DND-41 (cell line): ENCODE results near the gene FER1L5.

Source experiments
- ATAC-seq: fragments of 200-7000 bp; cut with Tn5 transposase; 3 replicates; pipeline ENCODE4 v1.9.1; 2021; ENCODE audit warnings: low read depth; ENCODE audit not compliant: insufficient read depth
- DNase-seq: peaks from one replicate; pipeline ENCODE4 v3.0.0-alpha.2; 2020
- H2AFZ ChIP-seq: 2 replicates; pipeline ENCODE4 v1.6.0; 2012; ENCODE audit warnings: low read depth, low read length
- H3K27ac ChIP-seq: 2 replicates; pipeline ENCODE4 v1.5.1; 2012; ENCODE audit warnings: low read length, inconsistent platforms
- H3K27me3 ChIP-seq: fragments of 200-600 bp; sonication (generic); 2 replicates; pipeline ENCODE4 v1.6.0; 2012; ENCODE audit warnings: low read length, mild to moderate bottlenecking, inconsistent platforms; ENCODE audit not compliant: insufficient read depth, poor library complexity
- H3K36me3 ChIP-seq: 2 replicates; pipeline ENCODE4 v1.5.1; 2012; ENCODE audit warnings: low read length, inconsistent platforms; ENCODE audit not compliant: insufficient read depth
- H3K4me1 ChIP-seq: 2 replicates; pipeline ENCODE4 v1.5.1; 2012; ENCODE audit warnings: mild to moderate bottlenecking, low read length; ENCODE audit not compliant: insufficient read depth
- H3K4me2 ChIP-seq: 2 replicates; pipeline ENCODE4 v1.6.0; 2012; ENCODE audit warnings: mild to moderate bottlenecking, moderate library complexity, low read length, inconsistent platforms; ENCODE audit not compliant: insufficient read depth
- H3K4me3 ChIP-seq, 2 experiments: fragments of 200-600 bp in 1 of 2; shearing (Covaris generic) in 1 of 2; 2 replicates each; pipeline ENCODE4 v1.5.1; 2012 to 2016; ENCODE audit warnings: inconsistent platforms in 2 of 2, low read length in 2 of 2, mild to moderate bottlenecking in 2 of 2, low read depth in 1 of 2, moderate library complexity in 1 of 2
- H3K79me2 ChIP-seq: 2 replicates; pipeline ENCODE4 v1.6.0; 2012; ENCODE audit warnings: low read length, inconsistent platforms; ENCODE audit not compliant: insufficient read depth
- H3K9ac ChIP-seq: 2 replicates; pipeline ENCODE4 v1.6.0; 2012; ENCODE audit warnings: low read depth, mild to moderate bottlenecking, inconsistent platforms, low read length, moderate library complexity
- H3K9me3 ChIP-seq: 2 replicates; pipeline ENCODE4 v1.5.1; 2012; ENCODE audit warnings: low read length, moderate library complexity, mild to moderate bottlenecking, inconsistent platforms; ENCODE audit not compliant: insufficient read depth, severe bottlenecking
- H4K20me1 ChIP-seq: 2 replicates; pipeline ENCODE4 v1.6.0; 2012; ENCODE audit warnings: low read length; ENCODE audit not compliant: insufficient read depth
- CTCF ChIP-seq: IDR thresholded peaks from 2 replicates; pipeline ENCODE4 v1.5.1; 2012; ENCODE audit warnings: borderline replicate concordance, low read length, moderate library complexity, mild to moderate bottlenecking; ENCODE audit not compliant: poor library complexity, severe bottlenecking; ENCODE audit errors: extremely low read depth
- EZH2 ChIP-seq: IDR thresholded peaks from 3 replicates; pipeline ENCODE4 v1.6.1; 2012; ENCODE audit warnings: borderline replicate concordance, low read depth, mild to moderate bottlenecking, moderate library complexity, low read length, inconsistent platforms; ENCODE audit not compliant: severe bottlenecking

Gene FER1L5

GRCh38 chr2:96734880-96735583 lies 92.5 kb downstream of the FER1L5 start:
- H3K27ac ChIP-seq: no peak overlapping the region
- H3K9me3 ChIP-seq: no peaks in the 10 kb centered on the region
- no peak overlapping the region for H2AFZ ChIP-seq
- no peak overlapping the region for H3K4me2 ChIP-seq
- no peak for TF ChIP-seq EZH2
- no peak for TF ChIP-seq CTCF
- DNase-seq (no peak), ATAC-seq (no peak)
- H3K4me3 ChIP-seq: no peak overlapping the region
- no peak overlapping the region for H3K9ac ChIP-seq
- H3K4me1 ChIP-seq: peaks cover 19% of the 10 kb centered on the region
- no peaks in the 10 kb centered on the region for H3K27me3 ChIP-seq
- H3K36me3 ChIP-seq: peaks cover 53% of the 10 kb centered on the region
- H3K79me2 ChIP-seq: peaks cover 21% of the 10 kb centered on the region
- no peaks in the 10 kb centered on the region for H4K20me1 ChIP-seq

GRCh38 chr2:96737251-96737650 lies 94.7 kb downstream of the FER1L5 start:
- Histone ChIP-seq H4K20me1 (no peaks in the 10 kb centered on the region), H3K4me1 (peaks cover 25% of the 10 kb centered on the region), H3K4me3 (no peak overlapping the region), H3K4me2 (no peak overlapping the region), H3K27ac (no peak overlapping the region), H3K9me3 (no peaks in the 10 kb centered on the region), H3K79me2 (peaks cover 21% of the 10 kb centered on the region), H3K9ac (no peak overlapping the region), H3K27me3 (no peaks in the 10 kb centered on the region), H2AFZ (no peak overlapping the region), H3K36me3 (peaks cover 36% of the 10 kb centered on the region)
- no peak for ATAC-seq
- no peak for DNase-seq
- TF ChIP-seq EZH2 (no peak), CTCF (no peak)

GRCh38 chr2:96737831-96738230 lies 95.3 kb downstream of the FER1L5 start:
- Histone ChIP-seq H2AFZ (no peak overlapping the region), H3K79me2 (peaks cover 21% of the 10 kb centered on the region), H3K9ac (no peak overlapping the region), H4K20me1 (no peaks in the 10 kb centered on the region), H3K4me2 (peak overlapping the region; percentile 96; the same call in 1 of the 2 replicates), H3K27ac (no peak overlapping the region), H3K4me1 (peaks cover 25% of the 10 kb centered on the region), H3K36me3 (peaks cover 35% of the 10 kb centered on the region), H3K27me3 (no peaks in the 10 kb centered on the region), H3K9me3 (no peaks in the 10 kb centered on the region), H3K4me3 (no peak overlapping the region)
- DNase-seq (no peak), ATAC-seq (no peak)
- no peak for TF ChIP-seq EZH2
- TF ChIP-seq CTCF: no peak
